ENCODE data around the gene KRTAP10-3.
A peak's percentile ranks its signal among the peaks of the same experiment; 100 is the strongest.

Gene KRTAP10-3

DNA sequence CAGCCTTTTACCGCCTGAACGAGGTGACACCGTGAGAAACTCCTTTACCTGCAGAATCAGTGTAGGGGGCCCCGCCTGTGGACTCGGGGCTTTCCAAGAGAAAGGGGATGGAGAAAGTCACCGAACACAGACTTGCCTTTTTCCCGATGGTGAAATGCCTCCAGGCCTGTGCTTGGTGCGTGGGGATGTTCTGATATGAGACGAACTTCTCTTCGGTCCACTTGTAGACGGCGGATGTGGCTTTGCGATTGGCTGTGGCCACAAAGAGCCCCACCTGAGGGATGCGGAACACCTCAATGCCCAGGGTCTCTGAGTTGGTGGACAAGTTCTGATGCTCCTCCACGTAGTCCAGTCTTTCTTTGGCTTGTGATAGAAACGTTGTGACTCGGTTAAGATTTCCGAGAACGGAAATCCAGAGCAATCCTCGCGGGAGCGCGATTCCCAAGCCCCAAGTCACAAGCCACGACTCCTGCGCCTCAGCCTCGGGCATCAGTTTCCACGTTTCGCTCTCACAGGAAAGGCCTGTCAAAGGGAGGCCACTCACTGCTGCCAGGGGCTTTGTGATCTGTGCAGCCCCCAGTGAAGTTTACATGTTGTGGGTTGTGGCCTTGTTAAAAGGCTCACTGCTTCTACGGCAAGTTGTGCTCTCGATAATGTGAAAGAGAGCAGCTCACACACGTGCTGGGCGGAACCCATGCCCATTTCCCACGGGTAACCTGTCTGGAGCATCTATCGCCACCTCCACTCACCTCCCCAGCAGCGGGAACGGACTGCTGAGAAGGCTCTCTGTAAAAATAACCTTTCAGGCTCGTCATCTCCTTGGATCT is 31.2 kb downstream of the KRTAP10-3 start:
- DNase-seq, result no peak

DNA sequence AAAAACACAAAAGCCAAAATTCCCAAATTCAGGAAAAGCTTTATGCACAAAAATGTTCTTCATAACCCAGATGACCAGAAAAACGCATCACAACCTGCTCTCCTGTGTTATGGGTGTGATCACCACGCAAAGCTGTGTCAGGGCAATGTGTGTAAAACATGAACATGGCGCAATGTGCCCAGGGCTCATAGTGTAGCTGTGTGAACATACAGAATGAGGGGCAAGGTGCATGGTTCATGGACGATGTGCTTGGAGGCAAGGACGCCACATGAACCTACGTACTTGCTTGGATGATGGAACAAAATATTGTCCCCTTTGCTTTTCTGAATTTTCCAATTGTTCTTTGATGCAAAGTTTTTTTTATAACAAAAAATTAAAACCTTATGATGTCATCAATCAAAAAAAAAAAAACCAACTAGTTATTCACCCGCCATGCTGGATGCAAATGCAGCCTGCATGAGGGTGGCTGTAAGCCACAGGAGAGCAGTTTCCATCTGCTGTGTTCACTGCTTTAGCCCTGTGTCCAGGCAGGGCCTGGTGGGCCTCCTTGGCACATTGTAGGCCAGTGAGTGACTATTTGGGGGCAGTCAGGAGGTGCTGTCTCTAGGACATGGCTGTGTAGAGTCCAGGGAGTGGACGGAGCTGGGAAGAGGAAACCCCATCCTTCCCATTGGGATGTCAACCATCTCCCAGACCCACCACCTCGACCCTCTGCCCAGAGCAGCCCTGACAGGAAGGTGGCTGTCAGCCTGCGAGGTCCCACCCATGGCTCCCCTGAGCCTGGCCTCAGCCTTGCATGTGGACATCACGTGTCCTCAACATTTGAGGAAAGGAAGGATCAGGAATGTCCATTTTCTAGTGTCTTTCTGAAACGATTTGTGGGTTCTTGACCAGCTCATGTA is 32.2 kb downstream of the KRTAP10-3 start:
- DNase-seq, result no peak

GRCh38 chr21:44525391-44526095 is 33.1 kb downstream of the KRTAP10-3 start:
- DNase-seq, result no peak

GRCh38 chr21:44524414-44525371 is 33.9 kb downstream of the KRTAP10-3 start:
- DNase-seq, result no peak

- DNase-seq, result no peak
Measured at GRCh38 chr21:44523567-44524413, 34.8 kb downstream of the KRTAP10-3 start.

GRCh38 chr21:44522753-44523204 is 35.8 kb downstream of the KRTAP10-3 start:
- no peak for DNase-seq

- no peak for DNase-seq
Measured at GRCh38 chr21:44521928-44522752, 36.5 kb downstream of the KRTAP10-3 start.

GRCh38 chr21:44521301-44521927 is 37.2 kb downstream of the KRTAP10-3 start:
- no peak for DNase-seq

DNA sequence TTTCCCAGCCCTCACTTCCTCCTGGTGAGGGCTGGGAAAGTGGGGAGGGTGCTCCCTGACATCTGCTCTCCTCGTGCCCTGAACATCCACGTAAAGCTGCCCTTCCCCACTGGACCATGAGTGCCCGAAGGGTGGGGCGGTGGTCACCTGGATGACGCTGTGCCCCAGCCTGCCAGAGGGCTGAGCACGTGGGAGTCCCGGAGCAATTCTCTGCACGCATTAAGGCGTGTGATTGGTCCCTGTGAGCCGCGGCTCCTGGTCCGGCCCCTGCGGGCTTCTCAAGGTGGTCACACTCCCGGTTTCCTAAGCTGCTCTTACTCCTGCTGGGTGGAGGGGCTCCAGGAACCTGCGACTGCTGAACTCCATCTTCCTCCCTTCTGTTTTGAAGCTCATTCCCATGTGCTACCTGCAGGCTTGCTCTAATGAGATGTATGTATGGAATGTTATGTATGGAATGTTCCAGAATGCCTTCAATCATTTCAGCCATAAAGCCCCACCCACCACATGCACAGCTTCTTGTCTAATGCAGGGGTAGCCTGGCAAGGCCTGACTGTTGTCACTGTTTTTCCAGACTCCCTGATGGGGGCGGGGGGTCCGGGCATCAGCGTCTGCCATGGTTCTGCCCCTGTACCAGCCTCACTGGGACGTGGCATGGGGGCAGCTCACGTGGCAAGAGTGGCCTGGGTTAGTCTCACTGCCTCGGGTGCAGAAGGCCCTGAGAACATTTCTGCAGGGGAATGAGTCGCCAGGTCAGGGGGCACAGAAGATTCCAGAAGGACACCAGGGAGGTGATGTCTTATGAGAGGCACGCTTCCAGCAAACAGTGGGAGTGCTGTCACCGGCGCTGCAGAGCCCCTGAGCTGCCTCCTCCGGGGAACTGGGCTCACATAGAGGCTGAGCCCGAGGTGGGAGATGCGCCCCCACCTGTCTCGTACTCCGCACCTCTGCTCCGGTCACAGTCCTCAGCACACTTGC is 38.0 kb downstream of the KRTAP10-3 start:
- no peak for DNase-seq

- no peak for DNase-seq
Measured at GRCh38 chr21:44519346-44520325, 39.0 kb downstream of the KRTAP10-3 start.

DNA sequence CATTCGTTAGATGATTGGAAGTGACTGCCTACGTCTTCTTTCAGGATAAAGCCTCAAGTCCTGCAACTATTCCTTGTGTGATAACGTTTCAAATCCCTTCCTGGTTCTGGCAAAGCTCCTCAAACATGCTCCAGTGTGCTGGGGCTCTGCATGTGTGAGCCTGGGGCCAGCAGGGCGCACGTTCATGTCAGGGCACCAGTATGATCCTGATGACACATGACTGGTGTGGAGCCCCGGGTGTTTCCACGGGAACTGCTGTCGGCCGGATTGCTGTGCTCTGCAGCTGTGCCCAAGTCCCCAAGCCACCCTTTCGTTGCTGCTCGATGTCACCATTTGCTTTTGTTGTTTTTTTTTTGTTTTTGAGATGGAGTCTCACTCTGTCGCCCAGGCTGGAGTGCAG is 39.9 kb downstream of the KRTAP10-3 start:
- DNase-seq, result no peak

DNA sequence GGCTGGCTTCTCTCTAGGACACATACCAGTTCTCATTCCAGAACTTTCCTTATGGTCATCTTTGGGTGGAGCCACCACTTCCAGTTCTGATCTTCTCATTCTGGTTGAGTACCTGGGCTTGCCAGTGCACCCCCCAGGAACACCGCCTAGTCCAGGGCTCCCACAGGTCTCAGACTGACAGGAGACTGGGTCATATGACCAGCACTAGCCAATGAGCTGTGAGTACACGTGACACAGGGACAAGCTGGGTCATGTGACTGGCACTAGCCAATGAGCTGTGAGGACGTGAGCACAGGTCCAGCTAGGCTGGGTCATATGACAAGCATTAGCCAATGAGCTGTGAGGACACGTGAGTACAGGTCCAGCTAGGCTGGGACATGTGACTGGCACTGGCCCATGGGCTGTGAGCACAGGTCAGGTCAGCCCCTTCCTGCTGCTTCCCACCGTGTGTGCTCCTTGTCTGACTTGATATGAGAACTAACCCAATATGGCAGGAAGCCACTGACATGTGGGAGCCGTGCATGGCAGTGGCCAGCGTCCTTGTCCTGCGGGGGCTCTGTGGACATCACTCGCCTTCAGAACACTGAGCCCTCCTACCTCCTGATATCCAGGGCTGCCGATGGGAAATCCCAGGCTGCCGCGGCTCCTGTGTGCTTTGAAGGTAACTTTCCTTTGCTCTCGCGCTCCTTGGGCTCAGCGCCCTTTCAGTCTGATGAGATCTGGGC is 41.3 kb downstream of the KRTAP10-3 start:
- DNase-seq, result peak; percentile 8

GRCh38 chr21:44516828-44517174 is 41.8 kb downstream of the KRTAP10-3 start:
- no peak for DNase-seq

GRCh38 chr21:44516342-44516741 is 42.3 kb downstream of the KRTAP10-3 start:
- DNase-seq, result no peak

- no peak for DNase-seq
Measured at GRCh38 chr21:44515359-44516165, 43.0 kb downstream of the KRTAP10-3 start.

Data from fibroblast of upper back skin (primary cell).